ENCODE results near the gene RPS6KA1. TPM values are rescaled to one million over a fixed set of nuclear protein-coding genes. Genes with fewer than 3 reads are reported as not detected.

The RPS6KA1 gene
- total RNA-seq, 5 donors from 2014 or later (not counting 1 experiment from before 2014, with no cell fraction given), result 85.8 to 123 (median 101) TPM

DNA sequence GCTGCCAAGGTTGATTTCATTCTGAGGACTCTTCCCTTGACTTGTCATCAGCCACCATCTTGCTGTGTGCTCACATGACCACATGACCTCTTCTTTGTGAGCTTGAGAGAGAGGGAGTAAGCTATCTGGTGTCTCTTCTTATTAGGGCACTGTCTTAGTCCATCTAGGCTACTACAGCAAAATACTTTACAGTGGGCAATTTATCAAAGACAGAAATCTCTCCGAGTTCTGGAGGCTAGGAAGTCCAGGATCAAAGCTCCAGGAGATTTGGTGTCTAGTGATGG, 11.9 kb upstream of the RPS6KA1 start:
- no peaks in the 10 kb centered on the region for H3K9me3 Mint-ChIP-seq
- no peak overlapping the region for H3K4me3 ChIP-seq (ENCODE audit: control insufficient read depth in 1 of 2, extremely low read depth in 1 of 2, low read length in 1 of 2)
- no peaks in the 10 kb centered on the region for H3K9me3 ChIP-seq
- no peaks in the 10 kb centered on the region for H3K27me3 Mint-ChIP-seq
- peaks cover 0 to 6% of the 10 kb centered on the region in 2 experiments for H3K27me3 ChIP-seq (replicated peaks in 1 of 2; ENCODE audit: control insufficient read depth in 2 of 2, extremely low read depth in 1 of 2, insufficient read depth in 2 of 2, low read length in 1 of 2)
- DNase-seq (no peak), ATAC-seq (replicated peaks in 1 of 4) (no peak)
- no peaks in the 10 kb centered on the region for H3K36me3 Mint-ChIP-seq
- whole genome bisulfite sequencing (ENCODE audit: insufficient coverage), result 80% methylated on average over 1 of the region's 1 CpG
- no peak overlapping the region for H3K27ac ChIP-seq (ENCODE audit: low read length)
- ChIA-PET POLR2A (no interaction called here), CTCF (no interaction called here)
- H3K4me1 ChIP-seq (ENCODE audit: control insufficient read depth in 1 of 2, extremely low read depth in 1 of 2, insufficient read depth in 2 of 2, low read length in 2 of 2), result no peaks in the 10 kb centered on the region
- H3K4me1 Mint-ChIP-seq, result no peaks in the 10 kb centered on the region
- H3K36me3 ChIP-seq (ENCODE audit: control insufficient read depth in 2 of 2, extremely low read depth in 1 of 2, insufficient read depth in 1 of 2, low read length in 1 of 2), result no peaks in the 10 kb centered on the region
- H3K27ac Mint-ChIP-seq, result no peak overlapping the region
- no peak overlapping the region for H3K4me3 Mint-ChIP-seq

DNA sequence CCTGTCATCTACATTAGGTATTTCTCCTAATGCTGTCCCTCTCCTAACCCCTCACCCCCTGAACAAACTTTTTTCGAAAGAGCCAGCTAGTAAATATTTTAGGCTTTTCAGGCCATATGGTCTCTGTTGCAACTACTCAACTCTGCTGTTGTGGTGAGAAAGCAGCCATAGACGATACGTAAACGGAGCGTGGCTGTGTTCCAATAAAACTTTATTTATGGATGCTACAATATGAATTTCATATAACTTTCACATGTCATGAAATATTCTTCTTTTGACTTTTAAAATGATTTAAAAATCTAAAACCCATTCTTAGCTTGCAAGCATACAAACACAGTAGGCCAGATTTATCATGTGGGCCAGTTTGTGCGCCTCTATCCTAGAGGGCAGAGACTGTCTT, 11.2 kb upstream of the RPS6KA1 start:
- Mint-ChIP-seq H3K36me3 (no peaks in the 10 kb centered on the region), H3K9me3 (no peaks in the 10 kb centered on the region), H3K27ac (no peak overlapping the region), H3K4me3 (no peak overlapping the region), H3K27me3 (no peaks in the 10 kb centered on the region), H3K4me1 (no peaks in the 10 kb centered on the region)
- Histone ChIP-seq H3K27me3 (replicated peaks in 1 of 2; ENCODE audit: control insufficient read depth in 2 of 2, extremely low read depth in 1 of 2, insufficient read depth in 2 of 2, low read length in 1 of 2) (peaks cover 0 to 9% of the 10 kb centered on the region in 2 experiments), H3K36me3 (ENCODE audit: control insufficient read depth in 2 of 2, extremely low read depth in 1 of 2, insufficient read depth in 1 of 2, low read length in 1 of 2) (no peaks in the 10 kb centered on the region), H3K4me3 (ENCODE audit: control insufficient read depth in 1 of 2, extremely low read depth in 1 of 2, low read length in 1 of 2) (no peak overlapping the region), H3K27ac (ENCODE audit: low read length) (no peak overlapping the region), H3K4me1 (ENCODE audit: control insufficient read depth in 1 of 2, extremely low read depth in 1 of 2, insufficient read depth in 2 of 2, low read length in 2 of 2) (no peaks in the 10 kb centered on the region), H3K9me3 (no peaks in the 10 kb centered on the region)
- ATAC-seq (replicated peaks in 1 of 4) (no peak), DNase-seq (no peak)
- ChIA-PET POLR2A (no interaction called here), CTCF (no interaction called here)
- no CpG with 5 or more reads among the region's 6 CpGs for WGBS (ENCODE audit: insufficient coverage)

DNA sequence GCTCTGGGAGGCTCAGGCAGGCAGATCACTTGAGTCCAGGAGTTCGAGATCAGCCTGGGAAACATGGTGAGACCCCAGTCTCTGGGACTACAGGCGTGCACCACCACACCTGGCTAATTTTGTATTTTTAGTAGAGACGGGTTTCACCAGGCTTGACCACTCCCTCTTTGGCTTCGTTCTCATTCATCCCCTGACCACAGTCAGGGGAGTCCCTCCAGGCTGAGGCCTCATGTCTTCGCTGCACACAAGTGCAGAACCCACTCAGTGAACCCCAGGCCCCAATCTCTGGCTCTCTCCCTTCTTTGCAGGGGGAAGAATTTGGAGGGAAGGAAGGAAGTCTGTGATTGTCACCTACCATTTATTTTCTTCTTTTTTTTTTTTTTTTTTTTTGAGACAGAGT, 9.2 kb upstream of the RPS6KA1 start:
- H3K36me3 ChIP-seq (ENCODE audit: control insufficient read depth in 2 of 2, extremely low read depth in 1 of 2, insufficient read depth in 1 of 2, low read length in 1 of 2), result no peaks in the 10 kb centered on the region
- DNase-seq (no peak), ATAC-seq (replicated peaks in 1 of 4) (no peak)
- peaks cover 0 to 14% of the 10 kb centered on the region in 2 experiments for H3K27me3 ChIP-seq (replicated peaks in 1 of 2; ENCODE audit: control insufficient read depth in 2 of 2, extremely low read depth in 1 of 2, insufficient read depth in 2 of 2, low read length in 1 of 2)
- H3K27ac Mint-ChIP-seq, result no peak overlapping the region
- H3K27me3 Mint-ChIP-seq, result peaks cover 0 to 4% of the 10 kb centered on the region in 2 donors
- no peaks in the 10 kb centered on the region for H3K9me3 ChIP-seq
- H3K36me3 Mint-ChIP-seq, result no peaks in the 10 kb centered on the region
- H3K27ac ChIP-seq (ENCODE audit: low read length), result no peak overlapping the region
- ChIA-PET CTCF (no interaction called here), POLR2A (no interaction called here)
- no peak overlapping the region for H3K4me3 ChIP-seq (ENCODE audit: control insufficient read depth in 1 of 2, extremely low read depth in 1 of 2, low read length in 1 of 2)
- WGBS (ENCODE audit: insufficient coverage), result 83% methylated on average over 3 of the region's 5 CpGs
- H3K4me1 Mint-ChIP-seq, result no peaks in the 10 kb centered on the region
- no peaks in the 10 kb centered on the region for H3K4me1 ChIP-seq (ENCODE audit: control insufficient read depth in 1 of 2, extremely low read depth in 1 of 2, insufficient read depth in 2 of 2, low read length in 2 of 2)
- no peaks in the 10 kb centered on the region for H3K9me3 Mint-ChIP-seq
- H3K4me3 Mint-ChIP-seq, result no peak overlapping the region

DNA sequence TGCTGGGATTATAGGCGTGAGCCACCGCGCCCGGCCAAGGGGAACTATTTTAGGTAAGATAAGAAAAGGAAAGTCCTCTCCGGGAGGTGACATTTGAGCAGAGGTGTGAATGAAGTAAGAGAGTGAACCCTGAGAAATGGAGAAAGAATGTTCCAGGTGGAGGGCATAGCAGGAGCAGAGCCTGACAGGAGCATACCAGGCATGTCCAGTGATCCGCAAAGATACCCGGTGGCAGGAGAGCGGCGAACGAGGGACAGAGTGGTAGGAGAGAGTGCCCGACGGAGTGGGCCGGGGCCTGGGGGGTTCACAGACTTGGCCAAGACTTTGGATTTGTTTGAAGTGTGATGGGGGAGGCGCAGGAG, 7.9 kb upstream of the RPS6KA1 start:
- Mint-ChIP-seq H3K27me3 (peaks cover 0 to 4% of the 10 kb centered on the region in 2 donors), H3K36me3 (no peaks in the 10 kb centered on the region), H3K4me3 (no peak overlapping the region), H3K4me1 (no peaks in the 10 kb centered on the region), H3K27ac (no peak overlapping the region), H3K9me3 (no peaks in the 10 kb centered on the region)
- Histone ChIP-seq H3K36me3 (ENCODE audit: control insufficient read depth in 2 of 2, extremely low read depth in 1 of 2, insufficient read depth in 1 of 2, low read length in 1 of 2) (no peaks in the 10 kb centered on the region), H3K4me1 (ENCODE audit: control insufficient read depth in 1 of 2, extremely low read depth in 1 of 2, insufficient read depth in 2 of 2, low read length in 2 of 2) (no peaks in the 10 kb centered on the region), H3K27ac (ENCODE audit: low read length) (no peak overlapping the region), H3K9me3 (no peaks in the 10 kb centered on the region), H3K27me3 (replicated peaks in 1 of 2; ENCODE audit: control insufficient read depth in 2 of 2, extremely low read depth in 1 of 2, insufficient read depth in 2 of 2, low read length in 1 of 2) (peaks cover 0 to 14% of the 10 kb centered on the region in 2 experiments), H3K4me3 (ENCODE audit: control insufficient read depth in 1 of 2, extremely low read depth in 1 of 2, low read length in 1 of 2) (no peak overlapping the region)
- no peak for DNase-seq
- POLR2A ChIA-PET, result no interaction called here
- CTCF ChIA-PET, result interaction anchor here (1.0 to 1.4 kb wide), 2 partner anchors 21 to 1000 kb away, joined by 3 read pairs; no protein-coding TSS in a partner anchor
- WGBS (ENCODE audit: insufficient coverage), result 91% methylated on average over 8 of the region's 14 CpGs
- no peak for ATAC-seq (replicated peaks in 1 of 4)

DNA sequence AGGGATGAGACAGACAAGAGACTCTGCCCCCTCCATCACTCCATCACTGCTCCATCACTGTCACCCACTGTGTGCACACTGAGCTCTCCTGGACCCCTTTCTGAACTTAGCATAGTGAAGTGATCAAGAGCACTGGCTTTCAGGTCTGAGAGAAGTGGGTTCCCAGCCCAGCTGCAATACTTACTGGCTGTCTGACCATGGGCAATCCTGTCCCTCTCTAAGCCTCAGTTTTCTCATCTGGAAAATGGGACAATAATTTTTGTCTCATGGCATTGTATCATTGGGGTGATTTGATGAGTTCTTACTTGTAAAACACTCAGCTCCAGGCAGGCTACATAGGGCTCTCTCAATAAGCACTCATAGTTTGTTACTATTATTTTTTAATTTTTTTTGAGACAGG, 7.5 kb upstream of the RPS6KA1 start:
- CTCF ChIA-PET, result interaction anchor here (1.0 to 1.4 kb wide), 2 partner anchors 22 to 1001 kb away, joined by 3 read pairs; no protein-coding TSS in a partner anchor
- H3K4me3 ChIP-seq (ENCODE audit: control insufficient read depth in 1 of 2, extremely low read depth in 1 of 2, low read length in 1 of 2), result no peak overlapping the region
- peaks cover 0 to 14% of the 10 kb centered on the region in 2 experiments for H3K27me3 ChIP-seq (replicated peaks in 1 of 2; ENCODE audit: control insufficient read depth in 2 of 2, extremely low read depth in 1 of 2, insufficient read depth in 2 of 2, low read length in 1 of 2)
- DNase-seq (no peak), ATAC-seq (replicated peaks in 1 of 4) (no peak)
- no peaks in the 10 kb centered on the region for H3K9me3 ChIP-seq
- peaks cover 0 to 4% of the 10 kb centered on the region in 2 donors for H3K27me3 Mint-ChIP-seq
- no peaks in the 10 kb centered on the region for H3K36me3 Mint-ChIP-seq
- no peak overlapping the region for H3K27ac ChIP-seq (ENCODE audit: low read length)
- H3K4me1 ChIP-seq (ENCODE audit: control insufficient read depth in 1 of 2, extremely low read depth in 1 of 2, insufficient read depth in 2 of 2, low read length in 2 of 2), result no peaks in the 10 kb centered on the region
- no peak overlapping the region for H3K27ac Mint-ChIP-seq
- no peak overlapping the region for H3K4me3 Mint-ChIP-seq
- no peaks in the 10 kb centered on the region for H3K9me3 Mint-ChIP-seq
- POLR2A ChIA-PET, result no interaction called here
- H3K36me3 ChIP-seq (ENCODE audit: control insufficient read depth in 2 of 2, extremely low read depth in 1 of 2, insufficient read depth in 1 of 2, low read length in 1 of 2), result no peaks in the 10 kb centered on the region
- no peaks in the 10 kb centered on the region for H3K4me1 Mint-ChIP-seq

DNA sequence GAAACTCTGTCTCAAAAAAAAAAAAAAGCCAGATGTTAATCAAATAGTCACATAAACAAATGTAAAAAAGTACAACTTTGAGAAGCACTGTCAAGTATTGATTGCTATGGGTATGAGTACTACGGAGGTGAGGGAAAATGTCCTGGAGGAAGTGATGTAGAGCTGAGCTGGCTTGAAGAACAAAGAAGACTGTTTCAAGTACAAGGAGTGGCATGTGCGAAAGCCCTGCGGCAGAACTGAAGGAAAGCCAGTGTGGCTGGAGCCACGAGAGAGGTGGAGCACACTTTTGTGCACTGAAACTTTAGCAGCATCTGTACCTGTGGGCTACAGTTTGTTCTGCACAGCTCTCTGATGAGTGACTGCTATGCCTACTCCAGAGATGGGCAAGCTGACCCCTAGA, 5.4 kb upstream of the RPS6KA1 start:
- no peak overlapping the region for H3K4me3 Mint-ChIP-seq
- peaks cover 2 to 4% (median 3%) of the 10 kb centered on the region in 3 donors for H3K4me1 Mint-ChIP-seq
- no peaks in the 10 kb centered on the region for H3K9me3 Mint-ChIP-seq
- H3K27me3 Mint-ChIP-seq, result peaks cover 0 to 4% of the 10 kb centered on the region in 2 donors
- Histone ChIP-seq H3K9me3 (no peaks in the 10 kb centered on the region), H3K27ac (ENCODE audit: low read length) (no peak overlapping the region), H3K36me3 (ENCODE audit: control insufficient read depth in 2 of 2, extremely low read depth in 1 of 2, insufficient read depth in 1 of 2, low read length in 1 of 2) (no peaks in the 10 kb centered on the region), H3K27me3 (replicated peaks in 1 of 2; ENCODE audit: control insufficient read depth in 2 of 2, extremely low read depth in 1 of 2, insufficient read depth in 2 of 2, low read length in 1 of 2) (peaks cover 0 to 15% of the 10 kb centered on the region in 2 experiments), H3K4me3 (ENCODE audit: control insufficient read depth in 1 of 2, extremely low read depth in 1 of 2, low read length in 1 of 2) (no peak overlapping the region), H3K4me1 (ENCODE audit: control insufficient read depth in 1 of 2, extremely low read depth in 1 of 2, insufficient read depth in 2 of 2, low read length in 2 of 2) (peaks cover 0 to 2% of the 10 kb centered on the region in 2 experiments)
- no peak overlapping the region for H3K27ac Mint-ChIP-seq
- ChIA-PET CTCF (interaction anchor here in 1 of 2 donors (1.3 kb wide), 1 partner anchor 18 kb away, joined by 3 read pairs; no protein-coding TSS in a partner anchor), POLR2A (interaction anchor here in 1 of 2 donors (0.6 kb wide), 1 partner anchor 1600 kb away, joined by 4 read pairs; no protein-coding TSS in a partner anchor)
- H3K36me3 Mint-ChIP-seq, result no peaks in the 10 kb centered on the region
- ATAC-seq (replicated peaks in 1 of 4) (no peak), DNase-seq (no peak)
- WGBS (ENCODE audit: insufficient coverage), result 67% methylated on average over 4 of the region's 4 CpGs

DNA sequence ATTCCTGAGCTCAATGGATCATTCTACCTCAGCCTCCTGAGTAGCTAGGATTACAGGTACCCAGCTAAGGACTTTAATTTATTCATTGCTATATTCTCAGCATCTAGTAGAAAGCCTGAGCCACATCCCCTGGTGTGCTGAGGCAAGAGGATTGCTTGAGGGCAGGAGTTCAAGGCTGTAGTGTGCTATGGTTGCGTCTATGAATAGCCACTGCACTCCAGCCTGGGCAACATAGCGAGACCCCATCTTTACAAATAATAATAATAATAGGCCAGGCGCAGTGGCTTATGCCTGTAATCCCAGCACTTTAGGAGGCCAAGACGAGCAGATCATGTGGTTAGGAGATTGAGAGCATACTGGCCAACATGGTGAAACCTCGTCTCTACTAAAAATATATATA, 3.3 kb upstream of the RPS6KA1 start:
- H3K4me3 Mint-ChIP-seq, result no peak overlapping the region
- peaks cover 0 to 4% of the 10 kb centered on the region in 2 donors for H3K27me3 Mint-ChIP-seq
- POLR2A ChIA-PET, result no interaction called here
- CTCF ChIA-PET, result interaction anchor here in 1 of 2 donors (0.6 kb wide), 1 partner anchor 471 kb away, joined by 5 read pairs; no protein-coding TSS in a partner anchor
- Histone ChIP-seq H3K36me3 (ENCODE audit: control insufficient read depth in 2 of 2, extremely low read depth in 1 of 2, insufficient read depth in 1 of 2, low read length in 1 of 2) (no peaks in the 10 kb centered on the region), H3K27me3 (replicated peaks in 1 of 2; ENCODE audit: control insufficient read depth in 2 of 2, extremely low read depth in 1 of 2, insufficient read depth in 2 of 2, low read length in 1 of 2) (peaks cover 0 to 17% of the 10 kb centered on the region in 2 experiments), H3K4me3 (ENCODE audit: control insufficient read depth in 1 of 2, extremely low read depth in 1 of 2, low read length in 1 of 2) (no peak overlapping the region), H3K4me1 (ENCODE audit: control insufficient read depth in 1 of 2, extremely low read depth in 1 of 2, insufficient read depth in 2 of 2, low read length in 2 of 2) (peaks cover 6 to 18% of the 10 kb centered on the region in 2 experiments), H3K9me3 (no peaks in the 10 kb centered on the region), H3K27ac (ENCODE audit: low read length) (no peak overlapping the region)
- no peak for DNase-seq
- WGBS (ENCODE audit: insufficient coverage), result no CpG with 5 or more reads among the region's 5 CpGs
- ATAC-seq (replicated peaks in 1 of 4), result no peak
- H3K4me1 Mint-ChIP-seq, result peaks cover 16 to 18% (median 17%) of the 10 kb centered on the region in 3 donors
- no peaks in the 10 kb centered on the region for H3K9me3 Mint-ChIP-seq
- H3K36me3 Mint-ChIP-seq, result no peaks in the 10 kb centered on the region
- no peak overlapping the region for H3K27ac Mint-ChIP-seq

Data from T-cell (primary cell).